ENCODE results near the gene ANKRD28.

DNA sequence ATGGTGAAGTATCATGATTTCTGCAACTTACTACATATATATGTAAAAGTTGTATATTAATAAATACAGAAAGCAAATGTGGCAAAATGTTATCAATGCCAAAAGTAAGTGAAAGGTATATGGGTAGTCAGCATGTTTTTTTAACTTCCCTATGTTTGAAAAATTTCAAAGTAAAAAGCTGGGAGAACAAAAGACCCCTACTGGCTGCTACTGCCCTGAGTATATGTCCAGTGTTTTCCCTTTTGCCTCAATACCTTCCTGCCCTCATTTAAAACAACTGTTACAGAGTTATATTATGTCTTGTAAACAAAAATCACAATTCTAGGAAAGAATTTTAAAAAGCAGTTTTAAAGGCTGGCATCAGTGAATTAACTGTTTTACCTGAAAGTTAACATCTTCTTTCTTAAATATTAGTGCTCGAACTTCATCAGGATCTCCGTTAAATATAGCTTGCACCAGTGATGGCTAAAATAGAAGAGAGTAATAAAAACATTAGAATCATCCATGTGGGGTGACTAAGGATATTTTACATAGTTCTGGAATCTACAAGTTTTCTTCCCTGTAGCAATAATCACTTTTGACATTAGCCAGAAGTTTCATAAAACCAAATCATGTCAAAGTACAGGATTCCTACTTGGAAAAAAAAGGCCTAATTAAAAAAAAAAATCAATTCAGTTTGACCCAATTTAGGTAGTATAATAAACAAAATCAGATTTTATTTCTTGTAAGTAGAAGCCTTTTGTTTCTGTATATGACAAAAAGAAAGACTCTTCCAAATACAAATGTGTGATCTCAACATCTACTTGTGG is 2.7 kb downstream of the ANKRD28 start:
- TF ChIP-seq, protein P1, sequence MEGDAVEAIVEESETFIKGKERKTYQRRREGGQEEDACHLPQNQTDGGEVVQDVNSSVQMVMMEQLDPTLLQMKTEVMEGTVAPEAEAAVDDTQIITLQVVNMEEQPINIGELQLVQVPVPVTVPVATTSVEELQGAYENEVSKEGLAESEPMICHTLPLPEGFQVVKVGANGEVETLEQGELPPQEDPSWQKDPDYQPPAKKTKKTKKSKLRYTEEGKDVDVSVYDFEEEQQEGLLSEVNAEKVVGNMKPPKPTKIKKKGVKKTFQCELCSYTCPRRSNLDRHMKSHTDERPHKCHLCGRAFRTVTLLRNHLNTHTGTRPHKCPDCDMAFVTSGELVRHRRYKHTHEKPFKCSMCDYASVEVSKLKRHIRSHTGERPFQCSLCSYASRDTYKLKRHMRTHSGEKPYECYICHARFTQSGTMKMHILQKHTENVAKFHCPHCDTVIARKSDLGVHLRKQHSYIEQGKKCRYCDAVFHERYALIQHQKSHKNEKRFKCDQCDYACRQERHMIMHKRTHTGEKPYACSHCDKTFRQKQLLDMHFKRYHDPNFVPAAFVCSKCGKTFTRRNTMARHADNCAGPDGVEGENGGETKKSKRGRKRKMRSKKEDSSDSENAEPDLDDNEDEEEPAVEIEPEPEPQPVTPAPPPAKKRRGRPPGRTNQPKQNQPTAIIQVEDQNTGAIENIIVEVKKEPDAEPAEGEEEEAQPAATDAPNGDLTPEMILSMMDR (conservative IDR thresholded peaks at IDR 0.05; ENCODE audit: low read depth, low read length): 0 out of 2 replicates have a peak, but pooled peaks have one; percentile 12
- TF ChIP-seq BHLHE40 (IDR thresholded peaks at IDR 0.05; ENCODE audit: low read depth, low read length): no peak

All from IMR-90 (cell line).